Measurements from ENCODE around the gene LHFPL3. TPM values are rescaled to one million over a fixed set of nuclear protein-coding genes. Genes with fewer than 3 reads are reported as not detected.

The LHFPL3 gene
- total and polyA plus RNA-seq, 2 donors (not counting 3 experiments of a cell fraction or from before 2014, with no cell fraction given), result not detected

- no peaks in the 10 kb centered on the region for H3K4me1 ChIP-seq (ENCODE audit: control insufficient read depth, extremely low read depth, insufficient read depth, low read length)
- H3K9me1 ChIP-seq (replicated peaks; ENCODE audit: control insufficient read depth, extremely low read depth, insufficient read depth, low read length), result no peaks in the 10 kb centered on the region
- DNase-seq (ENCODE audit: low read depth, low spot score) (no peak), FAIRE-seq (no peak)
- H3K27ac ChIP-seq (ENCODE audit: insufficient read depth, low read depth, low read length), result no peak overlapping the region
- no TSS peak for BruUV-seq (replicated peaks)
- CTCF ChIA-PET, result interaction anchor here (1.0 to 1.3 kb wide), 4 partner anchors 16 to 594 kb away, joined by 3 to 4 read pairs (median 3); no protein-coding TSS in a partner anchor
- H3K4me2 ChIP-seq (ENCODE audit: insufficient read depth, low read length), result no peak overlapping the region
- no peak overlapping the region for H3K9ac ChIP-seq (replicated peaks; ENCODE audit: extremely low read depth, insufficient read depth, low read length)
- no peak for TF ChIP-seq POLR2AphosphoS5 (IDR thresholded peaks at IDR 0.05; ENCODE audit: insufficient read depth, low read depth, low read length)
- peaks cover 0 to 2% of the 10 kb centered on the region in 2 experiments for H3K27me3 ChIP-seq (ENCODE audit: control insufficient read depth in 2 of 2, insufficient read depth in 2 of 2, low read length in 2 of 2)
- H3K79me2 ChIP-seq (ENCODE audit: control insufficient read depth, insufficient read depth, low read length), result no peaks in the 10 kb centered on the region
- dilution Hi-C loops (cut with MboI; ENCODE audit: extremely low pct_ligation_motif_present, low sequenced_read_pairs) (no loop called here), intact Hi-C loops (cut with micrococcal nuclease) (no loop called here)
- no peaks in the 10 kb centered on the region for H3K9me3 ChIP-seq (replicated peaks; ENCODE audit: control insufficient read depth, insufficient read depth, low read length)
- H3K4me3 ChIP-seq (replicated peaks in 1 of 3; ENCODE audit: insufficient read depth in 1 of 3, low read depth in 1 of 3, low read length in 3 of 3), result no peak overlapping the region
- H4K20me1 ChIP-seq (replicated peaks; ENCODE audit: control insufficient read depth, extremely low read depth, insufficient read depth, low read length), result no peaks in the 10 kb centered on the region
- no peaks in the 10 kb centered on the region for H3K36me3 ChIP-seq (ENCODE audit: control insufficient read depth in 2 of 2, extremely low read depth in 1 of 2, insufficient read depth in 2 of 2, low read length in 2 of 2)
- POLR2A ChIA-PET, result no interaction called here
- no peak overlapping the region for H2AFZ ChIP-seq (ENCODE audit: low read depth, low read length)
Measured at GRCh38 chr7:104826135-104826534, 497.7 kb downstream of the LHFPL3 start.

- no peak for FAIRE-seq
Measured at GRCh38 chr7:104836976-104837375, 508.6 kb downstream of the LHFPL3 start.

More at GRCh38 chr7:104836976-104837375, 508.6 kb downstream of the LHFPL3 start:
- intact Hi-C loops (cut with micrococcal nuclease), result no loop called here
- Histone ChIP-seq H3K9me3 (replicated peaks; ENCODE audit: control insufficient read depth, insufficient read depth, low read length) (no peaks in the 10 kb centered on the region), H3K4me3 (replicated peaks in 1 of 3; ENCODE audit: insufficient read depth in 1 of 3, low read depth in 1 of 3, low read length in 3 of 3) (no peak overlapping the region), H3K4me2 (ENCODE audit: insufficient read depth, low read length) (no peak overlapping the region), H3K9me1 (replicated peaks; ENCODE audit: control insufficient read depth, extremely low read depth, insufficient read depth, low read length) (no peaks in the 10 kb centered on the region), H3K9ac (replicated peaks; ENCODE audit: extremely low read depth, insufficient read depth, low read length) (no peak overlapping the region), H4K20me1 (replicated peaks; ENCODE audit: control insufficient read depth, extremely low read depth, insufficient read depth, low read length) (no peaks in the 10 kb centered on the region), H3K27me3 (ENCODE audit: control insufficient read depth in 2 of 2, insufficient read depth in 2 of 2, low read length in 2 of 2) (peaks cover 0 to 2% of the 10 kb centered on the region in 2 experiments), H3K4me1 (ENCODE audit: control insufficient read depth, extremely low read depth, insufficient read depth, low read length) (no peaks in the 10 kb centered on the region), H3K79me2 (ENCODE audit: control insufficient read depth, insufficient read depth, low read length) (no peaks in the 10 kb centered on the region), H2AFZ (ENCODE audit: low read depth, low read length) (no peak overlapping the region), H3K36me3 (ENCODE audit: control insufficient read depth in 2 of 2, extremely low read depth in 1 of 2, insufficient read depth in 2 of 2, low read length in 2 of 2) (no peaks in the 10 kb centered on the region), H3K27ac (ENCODE audit: insufficient read depth, low read depth, low read length) (no peak overlapping the region)
- ChIA-PET CTCF (interaction anchor here (0.9 to 2.0 kb wide), 3 partner anchors 14 to 193 kb away, joined by 3 to 5 read pairs (median 3); no protein-coding TSS in a partner anchor), POLR2A (no interaction called here)
- TF ChIP-seq, protein P1, sequence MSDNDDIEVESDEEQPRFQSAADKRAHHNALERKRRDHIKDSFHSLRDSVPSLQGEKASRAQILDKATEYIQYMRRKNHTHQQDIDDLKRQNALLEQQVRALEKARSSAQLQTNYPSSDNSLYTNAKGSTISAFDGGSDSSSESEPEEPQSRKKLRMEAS (IDR thresholded peaks at IDR 0.05; ENCODE audit: insufficient read depth, insufficient read length), result no peak
- TF ChIP-seq, protein P2, sequence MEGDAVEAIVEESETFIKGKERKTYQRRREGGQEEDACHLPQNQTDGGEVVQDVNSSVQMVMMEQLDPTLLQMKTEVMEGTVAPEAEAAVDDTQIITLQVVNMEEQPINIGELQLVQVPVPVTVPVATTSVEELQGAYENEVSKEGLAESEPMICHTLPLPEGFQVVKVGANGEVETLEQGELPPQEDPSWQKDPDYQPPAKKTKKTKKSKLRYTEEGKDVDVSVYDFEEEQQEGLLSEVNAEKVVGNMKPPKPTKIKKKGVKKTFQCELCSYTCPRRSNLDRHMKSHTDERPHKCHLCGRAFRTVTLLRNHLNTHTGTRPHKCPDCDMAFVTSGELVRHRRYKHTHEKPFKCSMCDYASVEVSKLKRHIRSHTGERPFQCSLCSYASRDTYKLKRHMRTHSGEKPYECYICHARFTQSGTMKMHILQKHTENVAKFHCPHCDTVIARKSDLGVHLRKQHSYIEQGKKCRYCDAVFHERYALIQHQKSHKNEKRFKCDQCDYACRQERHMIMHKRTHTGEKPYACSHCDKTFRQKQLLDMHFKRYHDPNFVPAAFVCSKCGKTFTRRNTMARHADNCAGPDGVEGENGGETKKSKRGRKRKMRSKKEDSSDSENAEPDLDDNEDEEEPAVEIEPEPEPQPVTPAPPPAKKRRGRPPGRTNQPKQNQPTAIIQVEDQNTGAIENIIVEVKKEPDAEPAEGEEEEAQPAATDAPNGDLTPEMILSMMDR (IDR thresholded peaks at IDR 0.05; ENCODE audit: extremely low read depth in 1 of 2, insufficient read depth in 1 of 2, low read depth in 1 of 2, low read length in 2 of 2), result no peak
- TF ChIP-seq GATA2 (IDR thresholded peaks at IDR 0.05; ENCODE audit: insufficient read depth, insufficient read length, low read depth, low read length), result no peak
- TF ChIP-seq FOS (IDR thresholded peaks at IDR 0.05; ENCODE audit: borderline replicate concordance, insufficient read depth, low read length), result no peak
- TF ChIP-seq POLR2A (IDR thresholded peaks at IDR 0.05; ENCODE audit: low read depth, low read length), result no peak
- TF ChIP-seq MYC (IDR thresholded peaks at IDR 0.05; ENCODE audit: low read depth, low read length), result no peak
- no peak for TF ChIP-seq EZH2 (IDR thresholded peaks at IDR 0.05; ENCODE audit: borderline replicate concordance, low read depth, low read length, severe bottlenecking)
- TF ChIP-seq JUN (IDR thresholded peaks at IDR 0.05; ENCODE audit: borderline replicate concordance, insufficient read depth, insufficient read length, low read depth), result no peak
- no peak for TF ChIP-seq POLR2AphosphoS5 (IDR thresholded peaks at IDR 0.05; ENCODE audit: insufficient read depth, low read depth, low read length)
- no TSS peak for BruUV-seq (replicated peaks)
- dilution Hi-C loops (cut with MboI; ENCODE audit: extremely low pct_ligation_motif_present, low sequenced_read_pairs), result no loop called here
- no peak for DNase-seq (ENCODE audit: low read depth, low spot score)

Data from endothelial cell of umbilical vein (primary cell).